GM19372 (cell line): ENCODE data around the gene KYAT1.

ENCODE experiments used
- ATAC-seq: cut with Tn5 transposase; IDR thresholded peaks from one replicate; pipeline ENCODE4 v1.9.1; 2021; ENCODE audit warnings: mild to moderate bottlenecking, low read depth, moderate library complexity; ENCODE audit not compliant: unreplicated experiment

Gene KYAT1

GRCh38 chr9:128909859-128910258 lies 28.1 kb upstream of the KYAT1 start:
- ATAC-seq = no peak

- no peak for ATAC-seq
These were observed 26.6 kb upstream of the KYAT1 start for GRCh38 chr9:128908372-128908771.

- no peak for ATAC-seq
These were observed 25.0 kb upstream of the KYAT1 start for GRCh38 chr9:128906741-128907140.

- no peak for ATAC-seq
These were observed 24.2 kb upstream of the KYAT1 start for GRCh38 chr9:128905964-128906363.

- no peak for ATAC-seq
These were observed 22.3 kb upstream of the KYAT1 start for GRCh38 chr9:128903871-128904620.

- no peak for ATAC-seq
These were observed 21.3 kb upstream of the KYAT1 start for GRCh38 chr9:128903079-128903461.

DNA sequence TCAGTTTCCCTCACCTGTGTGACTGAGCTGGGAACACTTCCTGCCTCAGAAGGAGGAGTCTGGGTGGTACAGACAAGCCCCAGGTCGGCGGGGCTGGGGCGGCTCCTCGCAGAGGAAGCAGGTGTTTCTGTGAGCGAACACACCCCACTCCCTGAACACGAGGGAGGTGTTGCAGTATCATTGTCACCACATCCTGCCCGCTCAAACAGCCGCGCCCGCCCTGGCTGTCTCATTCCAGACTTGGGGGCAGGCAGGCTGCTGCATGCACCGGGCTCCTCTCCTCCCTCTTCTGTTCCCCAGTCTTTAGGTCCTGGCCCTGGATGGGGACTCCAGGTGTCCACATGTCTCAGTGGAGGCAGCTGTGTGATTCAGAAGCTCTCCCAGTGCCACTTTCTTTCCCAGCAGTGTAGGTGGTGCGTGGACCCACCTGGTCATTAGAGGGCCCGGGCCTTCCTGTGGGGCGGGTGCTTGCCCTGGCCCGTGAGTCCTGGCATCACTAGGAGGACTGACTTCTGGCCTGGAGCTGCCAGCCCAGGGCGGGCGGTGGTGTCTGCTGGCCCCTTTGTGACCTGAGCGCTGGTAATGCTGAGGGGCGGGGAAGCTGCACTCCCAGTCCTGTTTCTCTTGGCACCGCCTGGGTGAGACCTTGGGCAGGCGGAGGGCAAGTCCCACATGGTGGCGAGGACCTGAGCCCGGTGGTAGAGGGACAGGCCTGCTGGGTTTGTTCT lies 20.8 kb upstream of the KYAT1 start:
- peak; percentile 74 for ATAC-seq

DNA sequence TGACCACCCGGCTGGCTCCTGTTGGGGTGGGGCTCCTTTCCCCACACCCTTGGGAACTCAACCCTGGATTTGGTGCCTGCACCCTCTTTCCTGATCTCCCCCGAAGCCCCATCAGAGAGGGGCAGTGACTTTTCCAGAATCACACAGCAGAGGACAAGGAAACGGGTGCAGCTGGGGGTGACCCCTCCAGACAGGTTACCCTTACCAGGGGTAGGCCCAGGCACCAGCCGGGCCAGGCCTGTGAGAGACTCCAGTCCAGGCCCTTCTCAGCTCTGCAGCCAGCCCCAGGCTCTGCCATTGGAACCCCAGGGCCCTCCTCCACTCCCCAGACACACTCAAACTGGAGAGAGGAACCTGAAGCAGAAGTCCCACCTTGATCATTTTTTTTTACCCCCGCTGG lies 20.1 kb upstream of the KYAT1 start:
- no peak for ATAC-seq

GRCh38 chr9:128901379-128901778 lies 19.6 kb upstream of the KYAT1 start:
- no peak for ATAC-seq

DNA sequence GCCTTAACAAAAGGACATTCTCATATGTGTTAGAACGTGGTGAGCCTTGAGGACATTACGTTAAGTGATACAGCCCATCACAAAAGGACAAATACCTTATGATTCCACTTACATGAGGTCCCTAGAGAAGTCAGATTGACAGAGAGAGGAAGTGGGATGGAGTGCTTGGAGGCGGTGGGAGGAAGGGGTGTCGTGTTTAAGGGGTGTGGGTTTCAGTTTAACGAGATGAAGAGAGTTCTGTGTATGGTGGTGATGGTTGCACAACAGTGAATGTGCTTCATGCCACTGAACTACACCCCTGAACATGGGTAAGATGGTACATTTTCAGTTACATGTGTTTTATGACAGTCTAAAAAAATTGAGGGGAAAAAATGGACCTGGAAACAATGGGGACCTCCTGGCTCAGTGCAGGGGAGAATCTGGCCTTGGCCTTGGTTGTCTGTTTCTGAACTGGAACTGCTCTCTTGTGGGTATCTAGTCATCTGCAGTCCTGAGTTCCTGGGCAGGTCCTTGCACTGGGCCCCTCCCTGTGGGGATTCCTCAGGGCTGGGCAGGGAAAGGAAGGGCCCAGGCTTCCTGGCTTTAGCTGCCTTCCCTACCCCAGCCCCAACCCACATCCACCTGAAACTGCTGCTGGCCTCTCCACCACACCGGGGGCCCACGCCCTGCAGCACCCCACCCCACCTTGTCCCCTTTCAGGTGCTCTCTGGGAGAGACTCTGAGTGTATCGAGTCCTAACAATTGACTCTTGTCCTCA lies 18.0 kb upstream of the KYAT1 start:
- no peak for ATAC-seq

GRCh38 chr9:128898845-128899565 lies 17.3 kb upstream of the KYAT1 start:
- ATAC-seq = no peak

- ATAC-seq = no peak
These were observed 16.6 kb upstream of the KYAT1 start for GRCh38 chr9:128898382-128898781.

- ATAC-seq = no peak
These were observed 13.8 kb upstream of the KYAT1 start for GRCh38 chr9:128895556-128895955.

GRCh38 chr9:128894764-128895163 lies 13.0 kb upstream of the KYAT1 start:
- no peak for ATAC-seq

GRCh38 chr9:128893354-128893753 lies 11.6 kb upstream of the KYAT1 start:
- no peak for ATAC-seq

GRCh38 chr9:128892221-128892921 lies 10.6 kb upstream of the KYAT1 start:
- ATAC-seq = no peak

DNA sequence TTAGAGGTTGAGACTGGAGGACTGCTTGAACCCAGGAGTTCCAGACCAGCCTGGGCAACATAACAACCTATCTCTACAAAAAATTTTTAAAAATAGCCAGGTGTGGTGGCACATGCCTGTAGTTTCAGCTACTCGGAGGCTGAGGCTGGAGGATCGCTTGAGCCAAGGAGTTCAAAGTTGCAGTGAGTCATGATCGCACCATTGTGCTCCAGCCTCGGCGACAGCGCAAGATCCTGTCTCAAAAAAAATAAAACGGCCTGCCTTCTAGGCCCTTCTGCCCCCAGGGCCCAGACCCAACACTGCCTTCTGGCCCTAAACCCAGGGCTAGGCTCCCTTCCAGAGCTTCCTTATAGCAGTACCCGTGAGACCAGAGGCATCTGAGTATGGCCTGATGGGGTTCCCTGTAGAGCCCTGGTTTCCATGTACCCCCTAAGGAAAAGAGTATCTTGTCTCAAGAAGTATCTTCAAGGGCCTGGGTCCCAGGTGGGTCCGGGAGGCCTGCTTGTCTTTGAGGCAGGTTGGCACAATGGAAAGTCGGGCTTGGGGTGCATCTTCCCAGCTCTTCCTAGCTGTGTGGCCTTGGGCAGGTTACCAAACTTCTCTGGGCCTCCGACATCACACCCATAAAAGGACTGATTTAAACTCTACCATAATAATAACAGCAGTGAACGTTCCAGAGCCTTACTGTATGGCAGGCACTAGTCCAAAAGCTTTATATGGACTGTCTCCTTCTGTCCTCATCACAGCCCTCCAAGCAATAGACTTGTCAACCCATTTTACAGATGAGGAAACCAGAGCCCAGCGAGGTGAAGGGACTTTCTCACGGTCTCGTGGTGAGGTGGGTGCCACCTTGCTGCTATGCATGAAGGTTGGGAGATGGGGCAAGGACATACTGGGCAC lies 9.8 kb upstream of the KYAT1 start:
- ATAC-seq = no peak

DNA sequence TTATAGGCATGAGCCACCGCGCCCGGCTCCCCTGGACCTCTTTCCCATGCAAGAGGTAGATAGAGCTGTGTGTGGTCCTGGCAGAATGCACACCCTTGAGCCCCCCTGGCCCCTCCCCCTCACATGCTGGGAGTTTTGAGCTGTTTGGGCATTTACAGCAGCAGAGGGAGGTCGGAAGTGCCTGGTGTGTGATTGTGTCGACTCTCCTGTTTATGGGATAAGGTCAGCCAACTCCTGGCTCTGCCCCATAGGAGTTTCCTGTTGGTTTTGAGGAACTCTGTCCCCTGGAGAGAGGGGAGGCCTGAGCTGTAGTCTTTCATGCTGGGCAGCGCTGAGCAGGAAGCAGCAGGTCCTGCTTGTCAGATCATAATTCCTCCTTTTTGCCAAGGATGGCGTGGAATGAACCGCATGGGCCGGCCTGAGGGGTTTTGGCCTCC lies 6.2 kb upstream of the KYAT1 start:
- ATAC-seq = no peak

DNA sequence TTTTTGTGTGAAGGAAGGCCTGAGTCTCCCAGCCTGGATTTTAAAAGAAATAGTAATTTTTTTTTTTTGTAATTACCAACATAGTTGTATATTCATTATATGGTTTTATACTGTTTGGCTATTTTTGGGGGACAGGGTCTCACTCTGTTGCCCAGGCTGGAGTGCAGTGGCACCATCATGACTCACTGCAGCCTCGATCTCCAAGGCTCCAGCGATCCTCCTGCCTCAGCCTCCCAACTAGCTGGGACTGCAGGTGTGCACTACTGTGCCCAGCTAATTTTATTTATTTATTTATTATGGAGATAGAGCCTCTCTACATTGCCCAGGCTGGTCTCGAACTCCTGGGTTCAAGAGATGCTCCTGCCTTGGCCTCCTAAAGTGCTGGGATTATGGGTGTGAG lies 5.3 kb upstream of the KYAT1 start:
- no peak for ATAC-seq
